Gastrocnemius medialis (tissue), 4 donors: ENCODE measurements around the gene TRDN.

Experiments used
- POLR2A ChIP-seq, 2 donors: fragments of 450-650 bp; IDR thresholded peaks; one replicate each; pipeline ENCODE4 v1.6.1; 2017; ENCODE audit warnings: antibody characterized with exemption in 2 of 2, mild to moderate bottlenecking in 2 of 2, moderate library complexity in 2 of 2
- TF ChIP-seq, protein P1 (sequence below), 5 experiments: fragments of 450-650 bp in 3 of 5; fragments of 200-600 bp in 2 of 5; sonication (generic) in 2 of 5; IDR thresholded peaks in 4 of 5; conservative IDR thresholded peaks in 1 of 5; 1 replicate in 4 of 5; 2 replicates in 1 of 5; pipeline ENCODE4 v1.5.1; 2016 to 2019; ENCODE audit warnings: antibody characterized with exemption in 5 of 5, mild to moderate bottlenecking in 3 of 5, moderate library complexity in 3 of 5

GRCh38 chr6:123223461-123223860 is 413.3 kb downstream of the TRDN start:
- TF ChIP-seq, protein P1, sequence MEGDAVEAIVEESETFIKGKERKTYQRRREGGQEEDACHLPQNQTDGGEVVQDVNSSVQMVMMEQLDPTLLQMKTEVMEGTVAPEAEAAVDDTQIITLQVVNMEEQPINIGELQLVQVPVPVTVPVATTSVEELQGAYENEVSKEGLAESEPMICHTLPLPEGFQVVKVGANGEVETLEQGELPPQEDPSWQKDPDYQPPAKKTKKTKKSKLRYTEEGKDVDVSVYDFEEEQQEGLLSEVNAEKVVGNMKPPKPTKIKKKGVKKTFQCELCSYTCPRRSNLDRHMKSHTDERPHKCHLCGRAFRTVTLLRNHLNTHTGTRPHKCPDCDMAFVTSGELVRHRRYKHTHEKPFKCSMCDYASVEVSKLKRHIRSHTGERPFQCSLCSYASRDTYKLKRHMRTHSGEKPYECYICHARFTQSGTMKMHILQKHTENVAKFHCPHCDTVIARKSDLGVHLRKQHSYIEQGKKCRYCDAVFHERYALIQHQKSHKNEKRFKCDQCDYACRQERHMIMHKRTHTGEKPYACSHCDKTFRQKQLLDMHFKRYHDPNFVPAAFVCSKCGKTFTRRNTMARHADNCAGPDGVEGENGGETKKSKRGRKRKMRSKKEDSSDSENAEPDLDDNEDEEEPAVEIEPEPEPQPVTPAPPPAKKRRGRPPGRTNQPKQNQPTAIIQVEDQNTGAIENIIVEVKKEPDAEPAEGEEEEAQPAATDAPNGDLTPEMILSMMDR (IDR thresholded peaks at IDR 0.05 in 4 of 5, conservative IDR thresholded peaks at IDR 0.05 in 1 of 5), result no peak
- TF ChIP-seq POLR2A (IDR thresholded peaks at IDR 0.05), result no peak
